GM12878 (cell line): ENCODE results near the gene KRT6C. TPM values are rescaled to one million over a fixed set of nuclear protein-coding genes. Genes with fewer than 3 reads are reported as not detected.

Source experiments
- CREM ChIP-seq: IDR thresholded peaks from 2 replicates; pipeline ENCODE4 v1.6.1; 2014; ENCODE audit warnings: antibody characterized with exemption, low read depth
- E2F8 ChIP-seq: fragments of 450-650 bp; IDR thresholded peaks from 2 replicates; pipeline ENCODE4 v1.6.1; 2018; ENCODE audit warnings: mild to moderate bottlenecking, low read depth, moderate library complexity; ENCODE audit not compliant: partially characterized antibody
- IKZF1 ChIP-seq: fragments of 450-650 bp; conservative IDR thresholded peaks from 2 replicates; pipeline ENCODE4 v1.6.1; 2017; ENCODE audit warnings: antibody characterized with exemption, mild to moderate bottlenecking
- KDM1A ChIP-seq: fragments of 200-600 bp; sonication (generic); IDR thresholded peaks from 2 replicates; pipeline ENCODE4 v1.6.1; 2016; ENCODE audit warnings: borderline replicate concordance
- PAX5 ChIP-seq: IDR thresholded peaks from 2 replicates; pipeline ENCODE4 v1.6.1; 2011; ENCODE audit warnings: low read depth, low read length, borderline replicate concordance
- TCF3 ChIP-seq: IDR thresholded peaks from 2 replicates; pipeline ENCODE4 v1.6.1; 2012; ENCODE audit warnings: low read depth, mild to moderate bottlenecking, low read length, borderline replicate concordance; ENCODE audit not compliant: insufficient read depth
- USF2 ChIP-seq: IDR thresholded peaks from 2 replicates; pipeline ENCODE4 v1.6.1; 2011; ENCODE audit warnings: low read depth, low read length, improper control_type of control experiment, borderline replicate concordance
- polyA plus RNA-seq, 11 experiments: library from polyadenylated mRNA; depleted of rRNA in 4 of 11; unstranded in 6 of 11; stranded (reverse) in 5 of 11; fragments of >200 nt; fragmentation: Nextera tagmentation in 4 of 11; fragmentation: Illumina TruSeq in 1 of 11; extraction: Ambion mirVana in 4 of 11; extraction: Trizol in 1 of 11; gene quantifications; 1 replicate in 1 of 11; 2 replicates in 10 of 11; pipeline versions ENCODE4 v1.2.1 to v1.2.3, GENCODE V29; 2011 to 2016; ENCODE audit warnings: inconsistent platforms in 2 of 11, missing spikeins in 2 of 11, low read depth in 1 of 11
- total RNA-seq, 4 experiments: library from RNA; depleted of rRNA in 3 of 4; stranded (reverse); fragments of >200 nt in 3 of 4; fragmentation: Illumina TruSeq in 1 of 4; extraction: Trizol in 1 of 4; gene quantifications; 2 replicates each; pipeline versions ENCODE4 v1.2.1 to v1.2.3, GENCODE V29; 2013 to 2021
- TF ChIP-seq, protein P1 (sequence below): fragments of 450-650 bp; formaldehyde crosslinking; IDR thresholded peaks from 2 replicates; pipeline ENCODE4 v1.5.0; 2022; ENCODE audit warnings: mild to moderate bottlenecking, missing genetic modification characterization
- TF ChIP-seq, protein P2 (sequence below): fragments of 450-650 bp; IDR thresholded peaks from 2 replicates; pipeline ENCODE4 v1.6.1; 2016; ENCODE audit warnings: mild to moderate bottlenecking, moderate library complexity, borderline replicate concordance

Gene KRT6C
- total and polyA plus RNA-seq, 10 of the 15 experiments (the other 5 are each of a cell fraction or from before 2014, with no cell fraction given): not detected

DNA sequence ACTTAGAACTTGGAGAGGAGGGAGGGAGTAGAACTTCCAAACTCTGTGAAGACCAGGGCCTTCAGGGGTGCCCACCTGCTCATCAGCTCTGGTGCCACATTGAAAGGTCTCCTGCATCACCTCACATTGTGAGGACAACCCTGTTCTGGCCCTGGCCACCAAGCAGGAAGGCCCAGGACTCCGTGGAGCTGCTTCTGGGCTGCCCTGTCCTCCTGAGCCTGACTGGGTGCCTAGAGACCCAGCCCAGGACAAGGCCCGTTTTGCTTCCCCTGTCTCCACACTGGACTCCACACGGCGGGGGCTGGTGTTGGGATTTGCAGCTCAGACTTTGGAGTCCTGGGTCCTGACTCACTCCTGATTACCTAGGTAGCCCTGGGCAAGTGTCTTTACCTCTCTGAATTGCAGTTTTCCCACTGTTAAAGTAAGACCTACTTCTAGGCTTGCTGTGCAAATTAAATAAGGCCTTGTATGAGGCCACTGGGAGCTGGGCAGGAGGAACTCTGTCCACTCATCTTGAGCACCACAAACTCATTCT lies 55.0 kb downstream of the KRT6C start (continued):
- TF ChIP-seq, protein P1, sequence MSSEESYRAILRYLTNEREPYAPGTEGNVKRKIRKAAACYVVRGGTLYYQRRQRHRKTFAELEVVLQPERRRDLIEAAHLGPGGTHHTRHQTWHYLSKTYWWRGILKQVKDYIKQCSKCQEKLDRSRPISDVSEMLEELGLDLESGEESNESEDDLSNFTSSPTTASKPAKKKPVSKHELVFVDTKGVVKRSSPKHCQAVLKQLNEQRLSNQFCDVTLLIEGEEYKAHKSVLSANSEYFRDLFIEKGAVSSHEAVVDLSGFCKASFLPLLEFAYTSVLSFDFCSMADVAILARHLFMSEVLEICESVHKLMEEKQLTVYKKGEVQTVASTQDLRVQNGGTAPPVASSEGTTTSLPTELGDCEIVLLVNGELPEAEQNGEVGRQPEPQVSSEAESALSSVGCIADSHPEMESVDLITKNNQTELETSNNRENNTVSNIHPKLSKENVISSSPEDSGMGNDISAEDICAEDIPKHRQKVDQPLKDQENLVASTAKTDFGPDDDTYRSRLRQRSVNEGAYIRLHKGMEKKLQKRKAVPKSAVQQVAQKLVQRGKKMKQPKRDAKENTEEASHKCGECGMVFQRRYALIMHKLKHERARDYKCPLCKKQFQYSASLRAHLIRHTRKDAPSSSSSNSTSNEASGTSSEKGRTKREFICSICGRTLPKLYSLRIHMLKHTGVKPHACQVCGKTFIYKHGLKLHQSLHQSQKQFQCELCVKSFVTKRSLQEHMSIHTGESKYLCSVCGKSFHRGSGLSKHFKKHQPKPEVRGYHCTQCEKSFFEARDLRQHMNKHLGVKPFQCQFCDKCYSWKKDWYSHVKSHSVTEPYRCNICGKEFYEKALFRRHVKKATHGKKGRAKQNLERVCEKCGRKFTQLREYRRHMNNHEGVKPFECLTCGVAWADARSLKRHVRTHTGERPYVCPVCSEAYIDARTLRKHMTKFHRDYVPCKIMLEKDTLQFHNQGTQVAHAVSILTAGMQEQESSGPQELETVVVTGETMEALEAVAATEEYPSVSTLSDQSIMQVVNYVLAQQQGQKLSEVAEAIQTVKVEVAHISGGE (CRISPR knock-in tag): no peak
- TF ChIP-seq TCF3 (no peak), E2F8 (no peak), IKZF1 (no peak), PAX5 (no peak), CREM (no peak), USF2 (no peak), KDM1A (no peak)
- TF ChIP-seq, protein P2, sequence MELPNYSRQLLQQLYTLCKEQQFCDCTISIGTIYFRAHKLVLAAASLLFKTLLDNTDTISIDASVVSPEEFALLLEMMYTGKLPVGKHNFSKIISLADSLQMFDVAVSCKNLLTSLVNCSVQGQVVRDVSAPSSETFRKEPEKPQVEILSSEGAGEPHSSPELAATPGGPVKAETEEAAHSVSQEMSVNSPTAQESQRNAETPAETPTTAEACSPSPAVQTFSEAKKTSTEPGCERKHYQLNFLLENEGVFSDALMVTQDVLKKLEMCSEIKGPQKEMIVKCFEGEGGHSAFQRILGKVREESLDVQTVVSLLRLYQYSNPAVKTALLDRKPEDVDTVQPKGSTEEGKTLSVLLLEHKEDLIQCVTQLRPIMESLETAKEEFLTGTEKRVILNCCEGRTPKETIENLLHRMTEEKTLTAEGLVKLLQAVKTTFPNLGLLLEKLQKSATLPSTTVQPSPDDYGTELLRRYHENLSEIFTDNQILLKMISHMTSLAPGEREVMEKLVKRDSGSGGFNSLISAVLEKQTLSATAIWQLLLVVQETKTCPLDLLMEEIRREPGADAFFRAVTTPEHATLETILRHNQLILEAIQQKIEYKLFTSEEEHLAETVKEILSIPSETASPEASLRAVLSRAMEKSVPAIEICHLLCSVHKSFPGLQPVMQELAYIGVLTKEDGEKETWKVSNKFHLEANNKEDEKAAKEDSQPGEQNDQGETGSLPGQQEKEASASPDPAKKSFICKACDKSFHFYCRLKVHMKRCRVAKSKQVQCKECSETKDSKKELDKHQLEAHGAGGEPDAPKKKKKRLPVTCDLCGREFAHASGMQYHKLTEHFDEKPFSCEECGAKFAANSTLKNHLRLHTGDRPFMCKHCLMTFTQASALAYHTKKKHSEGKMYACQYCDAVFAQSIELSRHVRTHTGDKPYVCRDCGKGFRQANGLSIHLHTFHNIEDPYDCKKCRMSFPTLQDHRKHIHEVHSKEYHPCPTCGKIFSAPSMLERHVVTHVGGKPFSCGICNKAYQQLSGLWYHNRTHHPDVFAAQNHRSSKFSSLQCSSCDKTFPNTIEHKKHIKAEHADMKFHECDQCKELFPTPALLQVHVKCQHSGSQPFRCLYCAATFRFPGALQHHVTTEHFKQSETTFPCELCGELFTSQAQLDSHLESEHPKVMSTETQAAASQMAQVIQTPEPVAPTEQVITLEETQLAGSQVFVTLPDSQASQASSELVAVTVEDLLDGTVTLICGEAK: no peak
